CD4-positive, alpha-beta T cell treated with Interleukin-21 for 1 hour (primary cell): ENCODE measurements around the gene CBLIF.
"Not testable (repeated sequence)": the region's sequence is repeated elsewhere in the genome, so short reads cannot be mapped to it uniquely, and the experiment has no call there.

Source experiments
- DNase-seq: peaks from one replicate; pipeline ENCODE4 v3.0.0-alpha.2; 2020

CBLIF gene

GRCh38 chr11:59846556-59846955 lies 1.3 kb upstream of the CBLIF start:
- DNase-seq, result no peak

- DNase-seq, result no peak
Observed at GRCh38 chr11:59842316-59842715, 3.0 kb downstream of the CBLIF start.

DNA sequence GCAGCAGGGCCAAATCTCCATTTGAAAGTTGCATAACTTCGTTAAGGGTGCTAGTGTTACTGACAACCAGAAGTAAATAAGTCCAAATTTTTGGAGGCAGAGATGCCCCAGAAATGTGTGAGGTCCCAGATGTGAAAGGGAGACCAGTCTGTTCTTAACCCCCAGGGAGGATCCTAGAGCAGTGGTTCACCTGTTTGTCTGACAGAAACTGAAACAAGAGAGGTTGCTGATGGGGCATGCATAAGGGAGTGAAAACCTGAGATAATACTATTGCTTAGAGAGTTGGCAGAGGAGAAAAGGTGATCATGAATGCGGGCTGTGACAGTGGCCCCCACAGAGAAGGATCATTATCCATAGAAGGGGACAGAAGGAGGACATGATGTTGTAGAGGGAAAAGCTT lies 3.8 kb downstream of the CBLIF start:
- DNase-seq, result no peak

DNA sequence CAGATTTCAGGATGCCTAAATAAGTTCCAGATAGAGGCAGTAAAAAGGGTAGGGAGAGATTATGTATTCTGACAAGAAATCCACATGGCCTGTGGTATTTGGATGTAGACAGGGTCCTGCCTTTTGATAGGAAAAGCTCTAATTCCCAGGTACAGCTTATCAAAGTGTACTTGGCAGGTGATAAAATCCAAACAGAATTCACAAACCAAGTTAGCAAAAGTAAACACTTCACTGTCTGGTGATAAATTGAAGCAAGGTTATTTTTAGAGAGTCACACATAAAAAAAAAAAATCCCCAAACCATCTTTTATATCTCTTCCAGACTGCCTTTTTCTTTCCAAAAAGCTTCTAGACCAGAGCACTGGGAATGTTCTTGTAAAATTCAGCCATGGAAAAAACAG lies 5.7 kb downstream of the CBLIF start:
- no peak for DNase-seq

GRCh38 chr11:59833602-59834001 lies 11.7 kb downstream of the CBLIF start:
- no peak for DNase-seq

- no peak for DNase-seq
Observed at GRCh38 chr11:59829358-59829757, 15.9 kb downstream of the CBLIF start.

DNA sequence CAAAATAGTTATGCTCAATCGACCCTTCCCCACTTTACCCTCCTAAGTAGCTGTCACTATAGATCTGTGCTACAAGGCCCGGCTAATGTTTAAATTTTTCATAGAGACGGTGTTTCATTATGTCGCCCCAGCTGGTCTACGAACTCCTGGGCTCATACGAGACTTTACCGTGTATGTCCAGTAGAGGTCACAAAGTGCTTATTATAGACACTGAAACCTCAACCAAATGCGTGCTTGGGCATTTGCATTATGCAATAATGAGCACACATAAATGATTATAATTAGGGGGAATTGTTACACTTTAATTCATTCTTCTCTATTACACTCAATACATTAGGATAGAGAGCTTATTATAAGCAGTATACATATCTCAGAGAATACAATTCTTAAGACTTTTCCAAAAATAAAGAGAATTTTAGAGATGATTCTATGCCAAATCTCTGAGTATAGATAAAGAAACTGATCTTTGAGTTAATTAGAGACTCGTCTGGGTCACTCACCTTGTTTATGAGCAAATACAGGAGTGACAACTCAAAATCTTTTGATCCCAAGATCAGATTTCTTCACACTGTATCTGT lies 22.2 kb downstream of the CBLIF start:
- DNase-seq, result peak; percentile 62

DNA sequence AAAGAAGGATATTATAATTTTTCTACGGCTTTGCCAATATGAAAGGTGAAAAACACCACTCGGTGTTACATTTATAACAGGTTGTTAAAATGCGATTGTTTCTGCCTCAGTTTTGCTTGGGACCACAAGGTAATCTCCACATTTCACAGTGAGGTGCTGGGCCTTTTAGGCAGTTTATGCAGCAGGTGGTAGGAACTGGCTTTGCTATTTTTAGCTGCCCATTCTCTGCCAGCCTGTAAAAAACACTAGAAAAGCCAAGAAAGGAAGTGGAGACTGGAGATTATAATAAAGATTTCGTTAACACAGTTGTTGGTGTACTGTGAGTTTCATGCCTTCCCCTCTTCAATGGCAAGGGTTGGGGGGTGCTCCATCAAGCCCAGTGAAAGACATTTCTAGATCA lies 26.7 kb downstream of the CBLIF start:
- no peak for DNase-seq

DNA sequence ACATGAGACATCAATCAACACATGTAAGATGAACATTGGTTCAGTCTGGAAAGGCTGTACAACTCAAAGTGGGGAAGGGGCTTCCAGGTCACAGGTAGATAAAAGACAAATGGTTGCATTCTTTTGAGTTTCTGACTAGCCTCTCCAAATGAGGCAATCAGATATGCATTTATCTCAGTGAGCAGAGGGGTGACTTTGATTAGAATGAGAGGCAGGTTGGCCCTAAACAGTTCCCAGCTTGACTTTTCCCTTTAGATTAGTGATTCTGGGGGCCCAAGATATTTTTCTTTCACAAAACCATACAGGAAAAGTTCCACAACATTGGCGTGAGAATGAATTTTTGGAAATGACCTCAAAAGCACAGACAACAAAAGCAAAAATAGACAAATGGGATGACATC lies 28.9 kb downstream of the CBLIF start:
- not testable (repeated sequence) for DNase-seq

DNA sequence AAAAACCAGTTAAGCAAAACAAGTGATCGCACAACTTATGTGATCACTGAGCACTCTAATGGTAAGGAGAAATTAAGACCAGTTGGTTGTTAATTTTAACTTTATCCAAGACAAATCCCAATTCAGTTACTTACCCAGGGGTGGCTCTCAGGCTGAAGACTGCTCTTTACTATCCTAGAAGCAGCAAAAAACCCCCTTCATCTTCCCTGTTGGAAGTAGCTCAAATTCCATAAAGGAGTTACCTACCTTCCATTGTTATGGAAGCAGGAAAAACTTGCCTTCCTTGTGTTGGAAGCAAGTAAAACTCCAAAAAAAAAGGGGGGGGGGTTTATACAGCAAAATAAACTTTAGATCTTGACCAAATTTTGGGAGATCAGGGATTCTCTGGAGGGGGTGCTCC lies 29.5 kb downstream of the CBLIF start:
- no peak for DNase-seq

GRCh38 chr11:59814021-59814420 lies 31.3 kb downstream of the CBLIF start:
- no peak for DNase-seq

- DNase-seq, result no peak
Observed at GRCh38 chr11:59813364-59813763, 31.9 kb downstream of the CBLIF start.

GRCh38 chr11:59812220-59812619 lies 33.1 kb downstream of the CBLIF start:
- DNase-seq, result no peak

- DNase-seq, result no peak
Observed at GRCh38 chr11:59810911-59811259, 34.4 kb downstream of the CBLIF start.

- DNase-seq, result peak; percentile 93
Observed at GRCh38 chr11:59810189-59810910, 34.9 kb downstream of the CBLIF start, which contains the start of gene MRPL16. MRPL16 (minus strand) TSS chr11:59810778; CDS start chr11:59810658, 120 bp downstream.

GRCh38 chr11:59807047-59807610 lies 38.2 kb downstream of the CBLIF start:
- DNase-seq, result no peak

GRCh38 chr11:59804061-59804460 lies 41.2 kb downstream of the CBLIF start:
- no peak for DNase-seq

GRCh38 chr11:59802639-59803176 lies 42.6 kb downstream of the CBLIF start:
- DNase-seq, result peak; percentile 75

DNA sequence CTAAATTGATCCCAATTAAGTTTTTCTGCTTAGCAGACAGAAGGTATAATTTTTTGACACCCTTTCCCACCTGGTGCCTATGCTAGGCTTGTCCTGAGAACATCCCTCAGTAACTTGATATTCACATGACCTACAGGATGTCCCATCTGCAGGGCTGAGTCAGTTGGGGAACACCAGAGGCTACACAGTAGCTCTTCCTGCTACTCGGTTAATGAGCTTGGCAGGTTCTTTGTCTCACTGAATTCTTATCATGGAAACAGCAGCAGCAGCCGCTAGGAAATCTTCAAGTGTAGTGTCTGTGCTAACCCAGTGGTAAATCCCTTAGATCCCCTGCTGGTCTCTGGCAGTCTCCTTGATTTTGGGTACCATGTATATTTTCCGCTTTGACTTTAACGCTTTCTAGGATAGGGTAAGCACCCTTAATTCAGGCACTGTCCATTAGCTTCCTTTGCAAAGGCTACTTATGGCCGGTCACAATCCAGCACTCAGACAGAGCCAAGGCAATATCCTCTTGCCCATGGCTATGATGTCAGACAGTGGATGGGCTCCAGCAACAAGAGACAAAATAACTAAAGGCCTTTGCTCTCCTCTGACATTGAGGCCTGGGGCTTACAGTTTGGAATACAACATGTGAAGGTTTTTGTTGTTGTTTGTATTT lies 43.2 kb downstream of the CBLIF start:
- DNase-seq, result no peak

GRCh38 chr11:59801160-59801706 lies 44.1 kb downstream of the CBLIF start:
- DNase-seq, result no peak

DNA sequence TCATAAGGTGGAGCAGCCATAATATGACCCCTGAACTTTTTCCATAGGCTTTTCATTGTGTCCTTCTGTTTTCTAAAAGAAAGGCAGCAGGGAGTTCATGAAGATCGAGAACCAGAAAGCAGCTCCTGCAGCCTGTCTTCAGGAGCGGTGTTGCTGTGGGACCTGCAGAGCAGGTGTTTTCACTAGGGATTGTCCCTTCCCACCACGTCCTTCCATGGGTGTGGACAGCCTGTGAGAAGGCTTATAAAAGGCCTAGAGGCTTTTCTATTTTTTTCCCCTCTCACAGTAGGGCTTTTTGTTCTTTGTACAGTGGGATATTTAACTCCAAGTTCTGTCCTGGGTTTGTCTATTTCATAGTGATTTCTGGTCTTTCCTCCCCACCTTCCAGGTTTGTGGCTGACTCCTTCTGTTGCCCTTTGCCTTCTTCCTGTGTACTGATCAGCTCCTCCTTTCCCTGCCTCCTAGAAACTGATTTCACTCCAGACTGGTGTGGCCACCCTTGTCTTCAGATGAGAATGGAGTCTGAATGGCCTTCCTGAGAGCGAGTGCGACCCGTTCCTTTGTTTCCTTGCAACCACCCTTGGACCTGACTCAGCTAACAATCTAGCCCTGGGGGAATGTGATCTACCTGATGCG lies 44.8 kb downstream of the CBLIF start:
- no peak for DNase-seq

GRCh38 chr11:59794417-59794816 lies 50.9 kb downstream of the CBLIF start:
- no peak for DNase-seq

DNA sequence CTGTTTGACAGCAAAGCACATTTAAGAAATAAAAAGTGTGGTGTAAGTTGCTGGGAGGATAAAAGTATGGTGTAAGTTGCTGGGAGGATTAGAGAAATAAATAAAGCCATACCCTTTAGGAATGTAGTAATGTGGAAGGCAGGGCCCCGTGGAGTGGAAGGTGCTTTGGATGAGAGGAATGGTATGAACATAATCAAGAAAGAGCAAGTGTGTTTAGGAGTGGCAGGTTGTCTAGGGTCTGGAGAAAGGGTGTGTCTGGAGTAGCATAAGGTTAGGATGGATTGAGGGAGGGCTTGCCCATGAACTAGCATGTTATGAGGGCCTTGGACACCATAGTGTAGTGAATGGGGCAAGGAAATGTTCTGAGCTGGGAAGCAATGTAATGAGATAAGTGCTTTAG lies 52.8 kb downstream of the CBLIF start:
- no peak for DNase-seq
